Smooth muscle cell (in vitro differentiated cells): ENCODE measurements around the gene ABHD17A. TPM values are rescaled to one million over a fixed set of nuclear protein-coding genes. Genes with fewer than 3 reads are reported as not detected.
"Not testable (repeated sequence)": the region's sequence is repeated elsewhere in the genome, so short reads cannot be mapped to it uniquely, and the experiment has no call there.

ENCODE experiments used
- DNase-seq: peaks from one replicate; lab custom pipeline; 2025; ENCODE audit not compliant: unreplicated experiment; lab: John Stamatoyannopoulos, UW
- H2AFZ ChIP-seq: fragments of 200-600 bp; sonication (generic); 2 replicates; pipeline ENCODE4 v1.6.0; 2016; ENCODE audit warnings: antibody characterized with exemption, low read depth, mild to moderate bottlenecking
- H3F3A ChIP-seq: fragments of 200-600 bp; sonication (generic); 2 replicates; pipeline ENCODE4 v1.6.0; 2017; ENCODE audit warnings: antibody characterized with exemption, low read depth
- H3K27ac ChIP-seq: fragments of 200-600 bp; sonication (generic); 2 replicates; pipeline ENCODE4 v1.5.1; 2016; ENCODE audit warnings: low read depth, mild to moderate bottlenecking
- H3K27me3 ChIP-seq: fragments of 200-600 bp; sonication (generic); 2 replicates; pipeline ENCODE4 v1.6.1; 2016; ENCODE audit warnings: low read depth, mild to moderate bottlenecking
- H3K36me3 ChIP-seq: fragments of 200-600 bp; sonication (generic); 2 replicates; pipeline ENCODE4 v1.5.1; 2016; ENCODE audit warnings: low read depth
- H3K4me1 ChIP-seq: fragments of 200-600 bp; sonication (generic); 2 replicates; pipeline ENCODE4 v1.5.1; 2016; ENCODE audit warnings: low read depth
- H3K4me2 ChIP-seq: fragments of 200-600 bp; sonication (generic); 2 replicates; pipeline ENCODE4 v1.6.0; 2016; ENCODE audit warnings: mild to moderate bottlenecking
- H3K4me3 ChIP-seq: fragments of 200-600 bp; sonication (generic); 2 replicates; pipeline ENCODE4 v1.5.1; 2016; ENCODE audit warnings: mild to moderate bottlenecking
- H3K79me2 ChIP-seq: fragments of 200-600 bp; sonication (generic); 2 replicates; pipeline ENCODE4 v1.6.0; 2016; ENCODE audit warnings: low read depth, mild to moderate bottlenecking
- H3K9ac ChIP-seq: fragments of 200-600 bp; sonication (generic); 2 replicates; pipeline ENCODE4 v1.6.0; 2016; ENCODE audit warnings: low read depth
- H3K9me3 ChIP-seq: fragments of 200-600 bp; sonication (generic); replicated peaks from 2 replicates; pipeline ENCODE4 v1.5.1; 2016; ENCODE audit warnings: low read depth
- H4K20me1 ChIP-seq: fragments of 200-600 bp; sonication (generic); 2 replicates; pipeline ENCODE4 v1.6.0; 2016; ENCODE audit warnings: low read depth
- CTCF ChIP-seq: fragments of 200-600 bp; sonication (generic); IDR thresholded peaks from 2 replicates; pipeline ENCODE4 v1.5.1; 2017; ENCODE audit warnings: borderline replicate concordance, mild to moderate bottlenecking, antibody characterized with exemption; ENCODE audit not compliant: insufficient read depth, poor library complexity, severe bottlenecking
- WGBS: methylation state at CpG from one replicate; pipeline ENCODE4 v1.1.7; 2016; ENCODE audit warnings: low lambda C conversion rate; 5-methylcytosine and 5-hydroxymethylcytosine counted together
- polyA plus RNA-seq: library from polyadenylated mRNA; unstranded; fragments of >200 nt; fragmentation: Nextera tagmentation; extraction: Ambion mirVana; gene quantifications from 2 replicates; pipeline ENCODE4 v1.2.1, GENCODE V29; 2016
- total RNA-seq: library from RNA; depleted of rRNA; stranded (reverse); fragments of >200 nt; gene quantifications from 2 replicates; pipeline ENCODE4 v1.2.3, GENCODE V29; 2014

Gene ABHD17A
- total and polyA plus RNA-seq, 2 experiments from 2014 or later: 42.9 to 106 TPM

DNA sequence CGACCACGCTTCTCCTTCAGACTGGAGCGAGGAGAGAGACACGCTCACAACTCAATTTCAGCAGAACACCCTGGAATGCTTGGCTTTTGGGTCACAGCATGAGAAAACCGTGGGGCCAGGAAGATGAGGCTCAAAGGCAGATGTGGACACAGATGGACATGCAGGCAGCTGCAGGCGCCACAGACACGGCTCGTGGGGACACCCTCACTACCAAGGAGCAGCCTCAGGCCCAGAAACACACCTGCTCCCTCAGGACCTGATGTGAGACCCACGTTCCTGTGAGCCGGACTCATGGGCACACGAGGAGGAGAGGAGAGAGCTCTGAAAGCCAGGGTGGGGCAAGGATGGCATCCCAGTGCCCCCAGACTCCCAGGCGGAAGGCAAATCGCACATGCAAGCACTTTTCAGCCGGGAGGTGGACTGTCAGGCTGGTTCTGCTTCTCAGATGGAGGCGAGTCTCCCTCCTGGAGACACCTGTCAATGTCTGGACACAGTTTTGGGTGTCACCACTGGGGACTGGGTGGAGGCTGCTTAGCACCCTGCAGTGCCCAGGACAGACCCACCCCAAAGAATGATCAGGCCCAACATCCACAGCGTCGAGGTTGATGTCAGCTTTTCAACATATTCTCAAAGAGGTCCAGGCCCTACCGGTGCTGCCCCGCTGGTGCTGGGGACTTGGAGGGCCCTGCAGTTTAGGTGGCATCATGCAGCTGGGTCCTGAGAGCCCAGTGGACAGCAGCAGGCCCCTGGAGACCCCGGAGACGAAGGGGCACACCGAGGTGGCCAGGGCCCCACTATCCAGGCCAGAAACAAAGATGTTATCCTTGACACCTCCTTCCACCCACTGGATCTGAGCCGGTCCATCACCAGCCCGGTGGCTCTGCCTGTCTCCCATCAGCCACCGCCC is 2.3 kb downstream of the ABHD17A start:
- TF ChIP-seq CTCF: no peak
- no peak overlapping the region for H2AFZ ChIP-seq
- no peaks in the 10 kb centered on the region for H3K9me3 ChIP-seq
- H3K9ac ChIP-seq: no peak overlapping the region
- H3K4me3 ChIP-seq: no peak overlapping the region
- no peaks in the 10 kb centered on the region for H3K27me3 ChIP-seq
- peaks cover 54% of the 10 kb centered on the region for H4K20me1 ChIP-seq
- no peaks in the 10 kb centered on the region for H3K36me3 ChIP-seq
- peaks cover 5% of the 10 kb centered on the region for H3F3A ChIP-seq
- no peak for DNase-seq
- no peak overlapping the region for H3K27ac ChIP-seq
- H3K4me1 ChIP-seq: peaks cover 9% of the 10 kb centered on the region
- H3K4me2 ChIP-seq: peak overlapping the region; percentile 95
- WGBS: 88% methylated on average over 25 of the region's 25 CpGs
- H3K79me2 ChIP-seq: peaks cover 39% of the 10 kb centered on the region

GRCh38 chr19:1882089-1882785 is 3.1 kb downstream of the ABHD17A start:
- Histone ChIP-seq H4K20me1 (peaks cover 54% of the 10 kb centered on the region), H3K4me1 (peaks cover 5% of the 10 kb centered on the region), H3F3A (peaks cover 5% of the 10 kb centered on the region), H3K27ac (no peak overlapping the region), H3K4me3 (no peak overlapping the region), H3K36me3 (no peaks in the 10 kb centered on the region), H2AFZ (no peak overlapping the region), H3K9ac (no peak overlapping the region), H3K27me3 (no peaks in the 10 kb centered on the region), H3K79me2 (peaks cover 39% of the 10 kb centered on the region), H3K9me3 (no peaks in the 10 kb centered on the region), H3K4me2 (peak overlapping the region; percentile 30)
- 81% methylated on average over 26 of the region's 31 CpGs for WGBS
- TF ChIP-seq CTCF: no peak
- DNase-seq: no peak

DNA sequence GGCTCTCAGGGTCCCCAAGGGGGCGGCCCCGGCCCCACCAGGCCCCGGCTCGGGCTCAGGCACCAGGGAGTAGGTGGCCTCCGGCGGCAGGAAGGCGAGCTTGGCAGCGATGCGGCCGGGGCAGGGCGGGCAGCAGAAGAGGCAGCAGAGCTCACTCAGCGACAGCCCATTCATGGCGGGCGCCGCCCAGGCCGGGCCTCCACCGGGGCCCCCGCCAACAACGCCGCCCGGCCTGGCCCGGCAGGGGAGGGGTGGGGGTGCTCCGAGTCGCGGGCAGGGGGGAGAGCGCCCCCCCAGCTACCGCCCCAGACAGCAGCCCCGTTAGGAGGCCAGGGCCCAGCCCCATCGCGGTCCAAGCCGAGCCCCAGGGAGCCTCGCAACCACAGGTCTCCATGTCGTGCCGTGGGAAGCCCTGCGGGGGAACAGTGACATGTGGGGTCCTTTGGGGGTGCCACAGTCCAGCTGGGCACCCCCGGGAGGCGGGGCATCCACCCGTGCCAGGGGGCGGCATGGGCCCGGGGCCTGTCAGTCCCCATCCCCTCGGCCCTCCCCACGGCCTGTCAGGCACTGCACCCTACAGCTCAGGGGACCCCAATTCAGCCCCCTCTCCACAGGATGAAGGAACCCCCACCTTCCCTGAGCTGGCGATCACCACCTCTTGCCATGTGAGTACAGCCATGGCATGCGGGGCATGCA is 3.8 kb downstream of the ABHD17A start:
- not testable (repeated sequence) for H3K27me3 ChIP-seq, H3K9ac ChIP-seq, H3K4me2 ChIP-seq, H3K4me1 ChIP-seq, H2AFZ ChIP-seq, H3K27ac ChIP-seq, H3K4me3 ChIP-seq, H3K9me3 ChIP-seq, H3K36me3 ChIP-seq, DNase-seq, H3F3A ChIP-seq
- 94% methylated on average over 6 of the region's 44 CpGs for WGBS
- peaks cover 54% of the 10 kb centered on the region for H4K20me1 ChIP-seq
- H3K79me2 ChIP-seq: peaks cover 39% of the 10 kb centered on the region
